Breast epithelium (tissue), 4 donors: ENCODE data around the gene VAV3. TPM values are rescaled to one million over a fixed set of nuclear protein-coding genes. Genes with fewer than 3 reads are reported as not detected.

ENCODE experiments used
- DNase-seq, 2 donors: peaks; one replicate each; pipeline ENCODE4 v3.0.0-alpha.2; 2019; ENCODE audit warnings: low spot score in 2 of 2
- H3K27ac ChIP-seq, 2 donors: fragments of 200-600 bp; sonication (generic) in 1 of 2; one replicate each; pipeline ENCODE4 v1.5.1; 2016 to 2019; ENCODE audit warnings: mild to moderate bottlenecking in 1 of 2
- H3K27me3 ChIP-seq, 2 donors: fragments of 200-600 bp; sonication (generic) in 1 of 2; one replicate each; pipeline versions ENCODE4 v1.5.1 to v1.6.0; 2017 to 2019; ENCODE audit warnings: control low read depth in 1 of 2, mild to moderate bottlenecking in 1 of 2
- H3K36me3 ChIP-seq: fragments of 200-600 bp; one replicate; pipeline ENCODE4 v1.5.1; 2019
- H3K4me1 ChIP-seq, 2 donors: fragments of 200-600 bp; sonication (generic); one replicate each; pipeline ENCODE4 v1.5.1; 2016 to 2019; ENCODE audit warnings: control low read depth in 1 of 2
- H3K4me3 ChIP-seq, 3 donors: fragments of 200-600 bp; sonication (generic); 1 replicate in 2 of 3; 2 replicates in 1 of 3; pipeline ENCODE4 v1.5.1; 2016 to 2019; ENCODE audit warnings: mild to moderate bottlenecking in 3 of 3, moderate library complexity in 2 of 3
- H3K9me3 ChIP-seq, 2 donors: fragments of 200-600 bp; sonication (generic) in 1 of 2; one replicate each; pipeline ENCODE4 v1.5.1; 2016 to 2019; ENCODE audit warnings: control low read depth in 1 of 2
- CTCF ChIP-seq, 3 donors: fragments of 450-650 bp; IDR thresholded peaks; one replicate each; pipeline ENCODE4 v1.5.1; 2016 to 2017; ENCODE audit warnings: antibody characterized with exemption in 3 of 3, mild to moderate bottlenecking in 3 of 3, moderate library complexity in 3 of 3
- POLR2A ChIP-seq: fragments of 450-650 bp; IDR thresholded peaks from one replicate; pipeline ENCODE4 v1.6.1; 2016; ENCODE audit warnings: antibody characterized with exemption, mild to moderate bottlenecking, moderate library complexity
- POLR2AphosphoS5 ChIP-seq, 3 donors: sonication (generic); formaldehyde crosslinking; IDR thresholded peaks; one replicate each; pipeline ENCODE4 v1.6.1; 2017; ENCODE audit warnings: antibody characterized with exemption in 3 of 3
- intact Hi-C: fragments of 100-400 bp; cut with DNase I; formaldehyde crosslinking; loops from one replicate; pipeline ENCODE4 v1.15.1; 2023; ENCODE audit warnings: low total_unique reads
- total RNA-seq, 3 donors: library from RNA; depleted of rRNA; stranded (reverse); fragments of >200 nt; gene quantifications; one replicate each; pipeline ENCODE4 v1.1.0, GENCODE V29; 2016

The VAV3 gene
- total RNA-seq, 3 donors from 2014 or later, result 8.0 to 153 (median 113) TPM

- DNase-seq, result no peak
- Histone ChIP-seq H3K36me3 (no peaks in the 10 kb centered on the region), H3K4me3 (no peak overlapping the region), H3K27me3 (no peaks in the 10 kb centered on the region), H3K4me1 (no peaks in the 10 kb centered on the region), H3K27ac (no peak overlapping the region), H3K9me3 (no peaks in the 10 kb centered on the region)
- TF ChIP-seq CTCF (IDR thresholded peaks at IDR 0.05), result no peak
- no peak for TF ChIP-seq POLR2A
- no peak for TF ChIP-seq POLR2AphosphoS5 (IDR thresholded peaks at IDR 0.05)
- intact Hi-C loops, result no loop called here
Observed at GRCh38 chr1:107622966-107623365, 342.0 kb downstream of the VAV3 start.

- H3K9me3 ChIP-seq, result no peaks in the 10 kb centered on the region
- no peak for TF ChIP-seq CTCF (IDR thresholded peaks at IDR 0.05)
- H3K27me3 ChIP-seq, result no peaks in the 10 kb centered on the region
- intact Hi-C loops, result no loop called here
- no peak for DNase-seq
- H3K36me3 ChIP-seq, result no peaks in the 10 kb centered on the region
- no peak overlapping the region for H3K27ac ChIP-seq
- no peak overlapping the region for H3K4me3 ChIP-seq
- no peaks in the 10 kb centered on the region for H3K4me1 ChIP-seq
Observed at GRCh38 chr1:107622535-107622934, 342.4 kb downstream of the VAV3 start.

GRCh38 chr1:107620753-107621152 lies 344.2 kb downstream of the VAV3 start:
- H3K27me3 ChIP-seq, result no peaks in the 10 kb centered on the region

GRCh38 chr1:107618539-107618938 lies 346.4 kb downstream of the VAV3 start:
- no peaks in the 10 kb centered on the region for H3K9me3 ChIP-seq
- intact Hi-C loops, result no loop called here
- no peaks in the 10 kb centered on the region for H3K27me3 ChIP-seq
- DNase-seq, result no peak
- no peak overlapping the region for H3K27ac ChIP-seq
- no peaks in the 10 kb centered on the region for H3K36me3 ChIP-seq
- no peaks in the 10 kb centered on the region for H3K4me1 ChIP-seq
- no peak overlapping the region for H3K4me3 ChIP-seq
- TF ChIP-seq POLR2AphosphoS5 (IDR thresholded peaks at IDR 0.05) (no peak), CTCF (IDR thresholded peaks at IDR 0.05) (no peak), POLR2A (no peak)

More at GRCh38 chr1:107620753-107621152, 344.2 kb downstream of the VAV3 start:
- DNase-seq, result no peak
- intact Hi-C loops, result no loop called here
- no peaks in the 10 kb centered on the region for H3K36me3 ChIP-seq
- H3K27ac ChIP-seq, result no peak overlapping the region
- H3K4me3 ChIP-seq, result no peak overlapping the region
- no peaks in the 10 kb centered on the region for H3K4me1 ChIP-seq
- no peaks in the 10 kb centered on the region for H3K9me3 ChIP-seq
- TF ChIP-seq CTCF (IDR thresholded peaks at IDR 0.05) (no peak), POLR2AphosphoS5 (IDR thresholded peaks at IDR 0.05) (no peak), POLR2A (no peak)

GRCh38 chr1:107617921-107618320 lies 347.1 kb downstream of the VAV3 start:
- no peak for DNase-seq
- H3K36me3 ChIP-seq, result no peaks in the 10 kb centered on the region
- intact Hi-C loops, result no loop called here
- no peaks in the 10 kb centered on the region for H3K9me3 ChIP-seq
- H3K27me3 ChIP-seq, result no peaks in the 10 kb centered on the region
- H3K27ac ChIP-seq, result no peak overlapping the region
- H3K4me3 ChIP-seq, result no peak overlapping the region
- H3K4me1 ChIP-seq, result no peaks in the 10 kb centered on the region
- TF ChIP-seq POLR2A (no peak), CTCF (IDR thresholded peaks at IDR 0.05) (no peak), POLR2AphosphoS5 (IDR thresholded peaks at IDR 0.05) (no peak)
